GM21825 (cell line): ENCODE data around the gene DRD3.

Experiments
- ATAC-seq: cut with Tn5 transposase; IDR thresholded peaks from one replicate; pipeline ENCODE4 v1.9.1; 2021; ENCODE audit warnings: mild to moderate bottlenecking, moderate library complexity; ENCODE audit not compliant: unreplicated experiment

Gene DRD3

GRCh38 chr3:114126461-114126860 lies 52.4 kb downstream of the DRD3 start:
- ATAC-seq = no peak

- no peak for ATAC-seq
Measured at GRCh38 chr3:114122027-114122709, 56.7 kb downstream of the DRD3 start.

- no peak for ATAC-seq
Measured at GRCh38 chr3:114120211-114120610, 58.6 kb downstream of the DRD3 start.

GRCh38 chr3:114119776-114120175 lies 59.1 kb downstream of the DRD3 start:
- ATAC-seq = no peak

GRCh38 chr3:114115143-114115542 lies 63.7 kb downstream of the DRD3 start:
- no peak for ATAC-seq

GRCh38 chr3:114114719-114115118 lies 64.1 kb downstream of the DRD3 start:
- no peak for ATAC-seq

GRCh38 chr3:114112696-114113095 lies 66.2 kb downstream of the DRD3 start:
- ATAC-seq = no peak

GRCh38 chr3:114111060-114111770 lies 67.6 kb downstream of the DRD3 start:
- ATAC-seq = no peak

- no peak for ATAC-seq
Measured at GRCh38 chr3:114110439-114110838, 68.4 kb downstream of the DRD3 start.

GRCh38 chr3:114108137-114108536 lies 70.7 kb downstream of the DRD3 start:
- ATAC-seq = no peak

- no peak for ATAC-seq
Measured at GRCh38 chr3:114104414-114104813, 74.4 kb downstream of the DRD3 start.

- no peak for ATAC-seq
Measured at GRCh38 chr3:114103858-114104257, 75.0 kb downstream of the DRD3 start.

- no peak for ATAC-seq
Measured at GRCh38 chr3:114103181-114103580, 75.7 kb downstream of the DRD3 start.

GRCh38 chr3:114101101-114101500 lies 77.8 kb downstream of the DRD3 start:
- no peak for ATAC-seq

GRCh38 chr3:114095796-114096195 lies 83.1 kb downstream of the DRD3 start:
- no peak for ATAC-seq

GRCh38 chr3:114093596-114093995 lies 85.3 kb downstream of the DRD3 start:
- no peak for ATAC-seq

- no peak for ATAC-seq
Measured at GRCh38 chr3:114093016-114093380, 85.9 kb downstream of the DRD3 start.

GRCh38 chr3:114092151-114093015 lies 86.5 kb downstream of the DRD3 start:
- no peak for ATAC-seq

- peak; percentile 54 for ATAC-seq
Measured at GRCh38 chr3:114089675-114090074, 89.2 kb downstream of the DRD3 start.

GRCh38 chr3:114086356-114086755 lies 92.5 kb downstream of the DRD3 start:
- ATAC-seq = no peak

- no peak for ATAC-seq
Measured at GRCh38 chr3:114083112-114083511, 95.7 kb downstream of the DRD3 start.

- no peak for ATAC-seq
Measured at GRCh38 chr3:114081037-114081436, 97.8 kb downstream of the DRD3 start.
